GM12878 (cell line): ENCODE results near the gene PTCRA. TPM values are rescaled to one million over a fixed set of nuclear protein-coding genes. Genes with fewer than 3 reads are reported as not detected.

Experiments
- ATAC-seq: fragments of 200-7000 bp; cut with Tn5 transposase; 3 replicates; pipeline ENCODE4 v1.9.1; 2020; ENCODE audit warnings: mild to moderate bottlenecking, moderate library complexity
- BruUV-seq: library from RNA; stranded (reverse); fragments of 400-500 nt; replicated peaks from 2 replicates; lab custom pipeline; 2021; lab: Mats Ljungman, UMichigan
- CTCF ChIA-PET: fragments of 300-600 bp; sonication (Branson Sonifier 250); formaldehyde crosslinking; extraction: SDS; loops from one replicate; lab custom pipeline; 2021; ENCODE audit warnings: inconsistent platforms; lab: Yijun Ruan, JAX
- POLR2A ChIA-PET: fragments of 350-600 bp; formaldehyde crosslinking; extraction: SDS; loops from one replicate; lab custom pipeline; 2021; ENCODE audit warnings: inconsistent platforms; lab: Charles Lee
- RAD21 ChIA-PET: fragments of 300-600 bp; sonication (Branson Sonifier 250); formaldehyde crosslinking; loops from one replicate; lab custom pipeline; 2023; ENCODE audit warnings: antibody characterized with exemption; ENCODE audit not compliant: unreplicated experiment; lab: Charles Lee
- SMC1A ChIA-PET: fragments of 300-600 bp; sonication (Branson Sonifier 250); formaldehyde crosslinking; loops from one replicate; lab custom pipeline; 2023; ENCODE audit not compliant: unreplicated experiment, uncharacterized antibody; lab: Charles Lee
- DNase-seq: peaks from one replicate; pipeline ENCODE4 v3.0.0-alpha.2; 2011; ENCODE audit warnings: low read depth, low spot score
- FAIRE-seq: peaks from 3 replicates; lab custom pipeline; 2011; peaks lifted over from hg19 to GRCh38; lab: Jason Lieb, UNC
- H2AFZ ChIP-seq: 2 replicates; pipeline ENCODE4 v1.6.0; 2011; ENCODE audit warnings: low read depth, low read length, control low read depth; ENCODE audit not compliant: control insufficient read depth
- H3K27ac ChIP-seq: 2 replicates; pipeline ENCODE4 v1.5.1; 2011; ENCODE audit warnings: control low read depth; ENCODE audit not compliant: control insufficient read depth, insufficient read depth
- H3K27me3 ChIP-seq, 2 experiments: replicated peaks in 1 of 2; 2 replicates each; pipeline versions ENCODE4 v1.6.0 to v1.6.1; 2011; ENCODE audit warnings: low read length in 1 of 2; ENCODE audit not compliant: control insufficient read depth in 2 of 2, insufficient read depth in 2 of 2
- H3K36me3 ChIP-seq, 2 experiments: 2 replicates each; pipeline ENCODE4 v1.5.1; 2011; ENCODE audit warnings: low read length in 1 of 2; ENCODE audit not compliant: control insufficient read depth in 2 of 2, insufficient read depth in 2 of 2
- H3K4me1 ChIP-seq: 2 replicates; pipeline ENCODE4 v1.6.1; 2011; ENCODE audit warnings: mild to moderate bottlenecking, low read length, moderate library complexity, mixed read lengths; ENCODE audit not compliant: control insufficient read depth, insufficient read depth
- H3K4me2 ChIP-seq: 2 replicates; pipeline ENCODE4 v1.6.0; 2011; ENCODE audit warnings: control low read depth; ENCODE audit not compliant: control insufficient read depth, insufficient read depth
- H3K4me3 ChIP-seq: fragments of 200-600 bp; sonication (generic); 2 replicates; pipeline ENCODE4 v1.5.1; 2016
- H3K79me2 ChIP-seq: 2 replicates; pipeline ENCODE4 v1.6.0; 2011; ENCODE audit warnings: low read length; ENCODE audit not compliant: control insufficient read depth, insufficient read depth
- H3K9ac ChIP-seq: 2 replicates; pipeline ENCODE4 v1.8.0; 2011; ENCODE audit warnings: low read length, control low read depth, mixed read lengths; ENCODE audit not compliant: control insufficient read depth, insufficient read depth
- H3K9me3 ChIP-seq: replicated peaks from 3 replicates; pipeline ENCODE4 v1.5.1; 2011; ENCODE audit warnings: mild to moderate bottlenecking, low read length; ENCODE audit not compliant: control insufficient read depth, insufficient read depth
- H4K20me1 ChIP-seq: 2 replicates; pipeline ENCODE4 v1.6.0; 2011; ENCODE audit not compliant: control insufficient read depth, insufficient read depth
- ESRRA ChIP-seq: IDR thresholded peaks from 2 replicates; pipeline ENCODE4 v1.6.1; 2012; ENCODE audit warnings: mild to moderate bottlenecking, low read length, improper control_type of control experiment
- HDGF ChIP-seq: fragments of 450-650 bp; IDR thresholded peaks from 2 replicates; pipeline ENCODE4 v1.6.1; 2016; ENCODE audit warnings: antibody characterized with exemption
- MYB ChIP-seq: fragments of 150-350 bp; IDR thresholded peaks from 2 replicates; pipeline ENCODE4 v1.6.1; 2014; ENCODE audit warnings: mild to moderate bottlenecking, low read depth, low read length, borderline replicate concordance
- NR2F1 ChIP-seq: fragments of 450-650 bp; conservative IDR thresholded peaks from 2 replicates; pipeline ENCODE4 v1.6.1; 2017; ENCODE audit warnings: mild to moderate bottlenecking
- WGBS: methylation state at CpG from one replicate; pipeline ENCODE4 v1.1.6; 2016; ENCODE audit warnings: low lambda C conversion rate; ENCODE audit not compliant: insufficient replicate concordance, insufficient coverage; ENCODE audit errors: missing lambda C conversion rate; 5-methylcytosine and 5-hydroxymethylcytosine counted together
- in situ Hi-C: fragments of 300-500 bp; cut with MboI; formaldehyde crosslinking; loops from 9 replicates; pipeline ENCODE4 v1.14.3; 2018; ENCODE audit warnings: mixed read lengths
- intact Hi-C: fragments of 100-400 bp; cut with micrococcal nuclease; formaldehyde crosslinking; loops from one replicate; pipeline ENCODE4 v1.14.2; 2022; ENCODE audit not compliant: unreplicated experiment
- polyA plus RNA-seq, 11 experiments: library from polyadenylated mRNA; depleted of rRNA in 4 of 11; unstranded in 6 of 11; stranded (reverse) in 5 of 11; fragments of >200 nt; fragmentation: Nextera tagmentation in 4 of 11; fragmentation: Illumina TruSeq in 1 of 11; extraction: Ambion mirVana in 4 of 11; extraction: Trizol in 1 of 11; gene quantifications; 1 replicate in 1 of 11; 2 replicates in 10 of 11; pipeline versions ENCODE4 v1.2.1 to v1.2.3, GENCODE V29; 2011 to 2016; ENCODE audit warnings: inconsistent platforms in 2 of 11, missing spikeins in 2 of 11, low read depth in 1 of 11
- total RNA-seq, 4 experiments: library from RNA; depleted of rRNA in 3 of 4; stranded (reverse); fragments of >200 nt in 3 of 4; fragmentation: Illumina TruSeq in 1 of 4; extraction: Trizol in 1 of 4; gene quantifications; 2 replicates each; pipeline versions ENCODE4 v1.2.1 to v1.2.3, GENCODE V29; 2013 to 2021
- TF ChIP-seq, protein P1 (sequence below): IDR thresholded peaks from 2 replicates; pipeline ENCODE4 v1.6.1; 2012; ENCODE audit warnings: mild to moderate bottlenecking, low read depth, low read length
- TF ChIP-seq, protein P2 (sequence below): fragments of 450-650 bp; IDR thresholded peaks from 2 replicates; pipeline ENCODE4 v1.6.1; 2017; ENCODE audit warnings: mild to moderate bottlenecking, moderate library complexity

The PTCRA gene
- total and polyA plus RNA-seq, 10 of the 15 experiments (the other 5 are each of a cell fraction or from before 2014, with no cell fraction given): 0.10 to 1.1 (median 0.19) TPM; not detected in 4

GRCh38 chr6:42873313-42873712 lies 42.5 kb upstream of the PTCRA start:
- no peak overlapping the region for H3K4me3 ChIP-seq
- H3K9me3 ChIP-seq: no peaks in the 10 kb centered on the region
- POLR2A ChIA-PET: interaction anchor here (0.6 to 0.8 kb wide), 4 partner anchors 144 to 285 kb away, joined by 3 to 5 read pairs (median 3); no protein-coding TSS in a partner anchor
- H3K9ac ChIP-seq: no peak overlapping the region
- no peaks in the 10 kb centered on the region for H4K20me1 ChIP-seq
- CTCF ChIA-PET: interaction anchor here (0.6 to 1.0 kb wide), 8 partner anchors 13 to 734 kb away, joined by 3 to 5 read pairs (median 4); no protein-coding TSS in a partner anchor
- peaks cover 9% of the 10 kb centered on the region; the same call in 1 of the 2 replicates for H3K4me1 ChIP-seq
- H3K27me3 ChIP-seq: no peaks in the 10 kb centered on the region
- ATAC-seq (no peak), FAIRE-seq (no peak), DNase-seq (no peak)
- H2AFZ ChIP-seq: no peak overlapping the region
- no TSS peak for BruUV-seq
- H3K27ac ChIP-seq: no peak overlapping the region
- RAD21 ChIA-PET: interaction anchor here (0.6 to 1.1 kb wide), 3 partner anchors 147 to 659 kb away, joined by 3 read pairs; no protein-coding TSS in a partner anchor
- TF ChIP-seq ESRRA: no peak
- TF ChIP-seq, protein P1, sequence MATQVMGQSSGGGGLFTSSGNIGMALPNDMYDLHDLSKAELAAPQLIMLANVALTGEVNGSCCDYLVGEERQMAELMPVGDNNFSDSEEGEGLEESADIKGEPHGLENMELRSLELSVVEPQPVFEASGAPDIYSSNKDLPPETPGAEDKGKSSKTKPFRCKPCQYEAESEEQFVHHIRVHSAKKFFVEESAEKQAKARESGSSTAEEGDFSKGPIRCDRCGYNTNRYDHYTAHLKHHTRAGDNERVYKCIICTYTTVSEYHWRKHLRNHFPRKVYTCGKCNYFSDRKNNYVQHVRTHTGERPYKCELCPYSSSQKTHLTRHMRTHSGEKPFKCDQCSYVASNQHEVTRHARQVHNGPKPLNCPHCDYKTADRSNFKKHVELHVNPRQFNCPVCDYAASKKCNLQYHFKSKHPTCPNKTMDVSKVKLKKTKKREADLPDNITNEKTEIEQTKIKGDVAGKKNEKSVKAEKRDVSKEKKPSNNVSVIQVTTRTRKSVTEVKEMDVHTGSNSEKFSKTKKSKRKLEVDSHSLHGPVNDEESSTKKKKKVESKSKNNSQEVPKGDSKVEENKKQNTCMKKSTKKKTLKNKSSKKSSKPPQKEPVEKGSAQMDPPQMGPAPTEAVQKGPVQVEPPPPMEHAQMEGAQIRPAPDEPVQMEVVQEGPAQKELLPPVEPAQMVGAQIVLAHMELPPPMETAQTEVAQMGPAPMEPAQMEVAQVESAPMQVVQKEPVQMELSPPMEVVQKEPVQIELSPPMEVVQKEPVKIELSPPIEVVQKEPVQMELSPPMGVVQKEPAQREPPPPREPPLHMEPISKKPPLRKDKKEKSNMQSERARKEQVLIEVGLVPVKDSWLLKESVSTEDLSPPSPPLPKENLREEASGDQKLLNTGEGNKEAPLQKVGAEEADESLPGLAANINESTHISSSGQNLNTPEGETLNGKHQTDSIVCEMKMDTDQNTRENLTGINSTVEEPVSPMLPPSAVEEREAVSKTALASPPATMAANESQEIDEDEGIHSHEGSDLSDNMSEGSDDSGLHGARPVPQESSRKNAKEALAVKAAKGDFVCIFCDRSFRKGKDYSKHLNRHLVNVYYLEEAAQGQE: no peak
- no peak for TF ChIP-seq MYB
- TF ChIP-seq NR2F1: no peak
- TF ChIP-seq HDGF: no peak
- TF ChIP-seq, protein P2, sequence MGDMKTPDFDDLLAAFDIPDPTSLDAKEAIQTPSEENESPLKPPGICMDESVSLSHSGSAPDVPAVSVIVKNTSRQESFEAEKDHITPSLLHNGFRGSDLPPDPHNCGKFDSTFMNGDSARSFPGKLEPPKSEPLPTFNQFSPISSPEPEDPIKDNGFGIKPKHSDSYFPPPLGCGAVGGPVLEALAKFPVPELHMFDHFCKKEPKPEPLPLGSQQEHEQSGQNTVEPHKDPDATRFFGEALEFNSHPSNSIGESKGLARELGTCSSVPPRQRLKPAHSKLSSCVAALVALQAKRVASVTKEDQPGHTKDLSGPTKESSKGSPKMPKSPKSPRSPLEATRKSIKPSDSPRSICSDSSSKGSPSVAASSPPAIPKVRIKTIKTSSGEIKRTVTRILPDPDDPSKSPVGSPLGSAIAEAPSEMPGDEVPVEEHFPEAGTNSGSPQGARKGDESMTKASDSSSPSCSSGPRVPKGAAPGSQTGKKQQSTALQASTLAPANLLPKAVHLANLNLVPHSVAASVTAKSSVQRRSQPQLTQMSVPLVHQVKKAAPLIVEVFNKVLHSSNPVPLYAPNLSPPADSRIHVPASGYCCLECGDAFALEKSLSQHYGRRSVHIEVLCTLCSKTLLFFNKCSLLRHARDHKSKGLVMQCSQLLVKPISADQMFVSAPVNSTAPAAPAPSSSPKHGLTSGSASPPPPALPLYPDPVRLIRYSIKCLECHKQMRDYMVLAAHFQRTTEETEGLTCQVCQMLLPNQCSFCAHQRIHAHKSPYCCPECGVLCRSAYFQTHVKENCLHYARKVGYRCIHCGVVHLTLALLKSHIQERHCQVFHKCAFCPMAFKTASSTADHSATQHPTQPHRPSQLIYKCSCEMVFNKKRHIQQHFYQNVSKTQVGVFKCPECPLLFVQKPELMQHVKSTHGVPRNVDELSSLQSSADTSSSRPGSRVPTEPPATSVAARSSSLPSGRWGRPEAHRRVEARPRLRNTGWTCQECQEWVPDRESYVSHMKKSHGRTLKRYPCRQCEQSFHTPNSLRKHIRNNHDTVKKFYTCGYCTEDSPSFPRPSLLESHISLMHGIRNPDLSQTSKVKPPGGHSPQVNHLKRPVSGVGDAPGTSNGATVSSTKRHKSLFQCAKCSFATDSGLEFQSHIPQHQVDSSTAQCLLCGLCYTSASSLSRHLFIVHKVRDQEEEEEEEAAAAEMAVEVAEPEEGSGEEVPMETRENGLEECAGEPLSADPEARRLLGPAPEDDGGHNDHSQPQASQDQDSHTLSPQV: no peak
- intact Hi-C loops: no loop called here
- no peaks in the 10 kb centered on the region for H3K36me3 ChIP-seq
- H3K4me2 ChIP-seq: no peak overlapping the region
- 97% methylated on average over 2 of the region's 2 CpGs for WGBS
- SMC1A ChIA-PET: interaction anchor here (1.0 to 2.5 kb wide), 3 partner anchors 103 to 212 kb away, joined by 3 to 9 read pairs (median 4); no protein-coding TSS in a partner anchor
- in situ Hi-C loops: no loop called here
- no peaks in the 10 kb centered on the region for H3K79me2 ChIP-seq
